K562 treated with DMSO at 1 percent for 24 hours (cell line): Measurements from ENCODE around the gene TYSND1. TPM values are rescaled to one million over a fixed set of nuclear protein-coding genes. Genes with fewer than 3 reads are reported as not detected.

Experiments
- total RNA-seq: library from RNA; unstranded; fragments of 300-600 nt; gene quantifications from 2 replicates; pipeline ENCODE4 v1.2.3, GENCODE V29; 2022; ENCODE audit warnings: low read depth; ENCODE audit not compliant: insufficient read depth

TYSND1 gene, protein sequence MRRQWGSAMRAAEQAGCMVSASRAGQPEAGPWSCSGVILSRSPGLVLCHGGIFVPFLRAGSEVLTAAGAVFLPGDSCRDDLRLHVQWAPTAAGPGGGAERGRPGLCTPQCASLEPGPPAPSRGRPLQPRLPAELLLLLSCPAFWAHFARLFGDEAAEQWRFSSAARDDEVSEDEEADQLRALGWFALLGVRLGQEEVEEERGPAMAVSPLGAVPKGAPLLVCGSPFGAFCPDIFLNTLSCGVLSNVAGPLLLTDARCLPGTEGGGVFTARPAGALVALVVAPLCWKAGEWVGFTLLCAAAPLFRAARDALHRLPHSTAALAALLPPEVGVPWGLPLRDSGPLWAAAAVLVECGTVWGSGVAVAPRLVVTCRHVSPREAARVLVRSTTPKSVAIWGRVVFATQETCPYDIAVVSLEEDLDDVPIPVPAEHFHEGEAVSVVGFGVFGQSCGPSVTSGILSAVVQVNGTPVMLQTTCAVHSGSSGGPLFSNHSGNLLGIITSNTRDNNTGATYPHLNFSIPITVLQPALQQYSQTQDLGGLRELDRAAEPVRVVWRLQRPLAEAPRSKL
- total RNA-seq, result 2.5 and 2.8 TPM in 2 replicates

DNA sequence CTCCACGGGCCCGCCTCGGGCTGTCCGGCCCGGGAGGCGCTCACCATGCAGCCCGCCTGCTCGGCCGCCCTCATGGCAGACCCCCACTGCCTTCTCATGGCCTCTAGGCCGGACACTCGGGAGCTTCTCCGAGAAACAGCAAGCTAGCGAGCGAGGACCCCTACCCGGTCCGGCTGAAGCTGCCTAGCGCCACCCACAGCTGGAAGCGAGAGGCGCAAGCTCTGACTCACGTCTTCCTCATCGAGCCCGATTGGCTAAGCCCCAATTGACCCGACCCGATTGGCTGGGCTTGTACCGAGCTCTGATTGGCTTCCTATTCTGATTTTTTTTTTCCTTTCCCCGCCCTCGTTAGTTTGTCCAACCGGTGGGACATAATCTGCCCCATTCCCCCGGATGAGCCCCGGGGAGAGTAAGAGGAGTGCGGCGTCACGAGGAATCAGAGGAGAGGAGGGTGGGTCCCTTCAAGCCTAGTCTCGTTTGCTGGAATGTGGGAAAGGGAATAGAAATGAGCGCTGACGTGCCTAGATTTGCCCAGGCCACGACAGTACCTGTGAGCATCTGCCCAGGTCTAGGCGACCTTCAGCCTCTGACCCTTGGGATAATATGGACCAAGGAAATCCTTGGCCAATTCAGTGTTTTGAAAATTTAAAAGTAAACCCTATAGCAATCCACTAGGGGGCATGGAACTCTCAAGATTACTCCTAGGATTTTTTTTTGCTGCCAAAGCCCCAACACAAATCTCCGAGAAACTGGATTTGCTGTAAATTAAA lies at the start of gene TYSND1:
Gene TYSND1 (minus strand): TSS at position 212 of the 770 bp plus-strand sequence. CDS start 114 bp downstream, at position 98.

DNA sequence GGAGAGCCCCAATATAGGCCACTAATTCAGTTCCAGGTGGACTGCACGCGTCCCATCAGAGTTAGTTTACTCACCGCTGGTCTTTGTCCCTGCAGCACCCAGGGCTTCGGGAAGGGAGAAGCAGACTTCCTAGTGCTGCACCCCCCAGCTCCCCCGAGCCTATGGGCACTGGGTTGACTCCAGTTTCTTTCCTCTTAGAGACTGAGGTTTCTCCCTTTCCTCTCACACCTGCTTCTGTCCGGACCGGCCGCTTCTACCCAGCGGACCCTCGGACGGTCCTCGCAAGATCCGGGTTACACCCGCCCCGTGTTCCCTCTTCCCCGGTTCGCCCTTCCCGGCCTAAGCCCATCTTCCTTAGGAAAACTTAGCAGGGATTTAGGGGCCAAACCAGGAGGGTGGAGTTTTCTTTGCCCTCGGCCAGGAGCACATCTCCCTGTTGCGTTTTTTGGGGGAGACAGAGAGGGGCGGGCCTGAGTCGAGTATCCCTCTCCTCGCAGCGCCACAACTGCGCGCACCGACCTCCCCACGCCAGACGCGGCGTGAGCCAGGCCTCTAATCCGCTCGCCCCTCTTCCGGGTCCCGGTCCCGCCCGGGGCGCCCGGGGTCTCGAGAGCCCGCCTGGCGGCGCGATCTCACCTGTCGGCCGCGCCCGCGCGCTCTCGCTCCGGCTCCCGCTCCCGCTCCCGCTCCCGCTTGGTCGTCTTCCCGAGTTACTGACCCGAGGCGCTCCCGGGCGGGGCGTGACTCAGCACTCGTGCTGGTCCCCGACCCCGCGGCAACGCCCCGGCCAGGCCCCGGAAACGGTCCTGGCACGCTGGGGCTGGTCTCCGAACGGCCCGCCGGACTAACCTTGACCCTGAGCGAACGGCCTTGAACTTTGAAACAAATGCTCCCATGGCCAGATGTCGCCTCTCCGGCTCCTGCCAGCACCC lies 14.1 kb downstream of the TYSND1 start, which contains the start of gene AIFM2:
Gene AIFM2 (minus strand): TSS at position 728 of the 932 bp plus-strand sequence. CDS start 8,741 bp downstream, outside the sequence.

Other genes starting within 250 kb of the TYSND1 start
- not detected in 2 replicates for gene MACROH2A2, start 93.9 kb downstream of the TYSND1 start, total RNA-seq
- gene AIFM2, start 13.9 kb downstream of the TYSND1 start, total RNA-seq, result 17.0 and 18.0 TPM in 2 replicates
- 24.4 and 29.2 TPM in 2 replicates for gene SAR1A, start 23.8 kb upstream of the TYSND1 start, total RNA-seq
- 182 and 188 TPM in 2 replicates for gene PPA1, start 86.7 kb upstream of the TYSND1 start, total RNA-seq
- not detected in 2 replicates for gene NPFFR1, start 137.3 kb upstream of the TYSND1 start, total RNA-seq
- 24.3 and 30.5 TPM in 2 replicates for gene LRRC20, start 235.9 kb upstream of the TYSND1 start, total RNA-seq